CD4-positive, alpha-beta T cell (primary cell): ENCODE data around the gene CALN1. TPM values are rescaled to one million over a fixed set of nuclear protein-coding genes. Genes with fewer than 3 reads are reported as not detected.

Source experiments
- ATAC-seq: fragments of 200-7000 bp; cut with Tn5 transposase; one replicate; pipeline ENCODE4 v1.10.0; 2022; ENCODE audit warnings: mild to moderate bottlenecking; ENCODE audit not compliant: poor library complexity
- CTCF ChIA-PET: fragments of 350-600 bp; sonication (Branson Sonifier 250); formaldehyde crosslinking; loops from one replicate; lab custom pipeline; 2021; ENCODE audit warnings: antibody characterized with exemption, inconsistent platforms; lab: Charles Lee
- POLR2A ChIA-PET: fragments of 350-600 bp; sonication (Branson Sonifier 250); formaldehyde crosslinking; loops from one replicate; lab custom pipeline; 2021; ENCODE audit warnings: antibody characterized with exemption, inconsistent platforms; lab: Charles Lee
- DNase-seq, 14 experiments: peaks; one replicate each; pipeline ENCODE4 v3.0.0-alpha.2; 2013 to 2020; ENCODE audit warnings: mixed read lengths in 2 of 14
- H3K27ac ChIP-seq, 2 donors: one replicate each; pipeline versions ENCODE4 v1.5.1 to v1.7.0; 2013; ENCODE audit warnings: low read length in 2 of 2, low read depth in 1 of 2, mild to moderate bottlenecking in 1 of 2
- H3K27me3 ChIP-seq, 2 experiments: 1 replicate in 1 of 2; 2 replicates in 1 of 2; pipeline versions ENCODE4 v1.6.1 to v1.7.0; 2013; ENCODE audit warnings: low read length in 2 of 2, control low read depth in 1 of 2, mild to moderate bottlenecking in 1 of 2, moderate library complexity in 1 of 2; ENCODE audit not compliant: insufficient read depth in 2 of 2, control insufficient read depth in 1 of 2
- H3K36me3 ChIP-seq: one replicate; pipeline ENCODE4 v1.6.1; 2013; ENCODE audit warnings: low read length, control low read depth; ENCODE audit not compliant: insufficient read depth
- H3K4me1 ChIP-seq: one replicate; pipeline ENCODE4 v1.6.1; 2013; ENCODE audit warnings: low read length, control low read depth; ENCODE audit not compliant: insufficient read depth
- H3K4me3 ChIP-seq: one replicate; pipeline ENCODE4 v1.5.1; 2013; ENCODE audit warnings: mild to moderate bottlenecking, low read length, moderate library complexity
- H3K9me3 ChIP-seq, 2 experiments: 1 replicate in 1 of 2; 2 replicates in 1 of 2; pipeline versions ENCODE4 v1.6.1 to v1.7.0; 2013; ENCODE audit warnings: low read length in 2 of 2, mild to moderate bottlenecking in 2 of 2, control low read depth in 1 of 2, moderate library complexity in 1 of 2; ENCODE audit not compliant: control insufficient read depth in 1 of 2, insufficient read depth in 1 of 2
- H3K27ac Mint-ChIP-seq: one replicate; pipeline ENCODE4 v1.8.0; 2020; ENCODE audit warnings: mixed read lengths
- H3K27me3 Mint-ChIP-seq: one replicate; pipeline ENCODE4 v1.8.0; 2021; ENCODE audit warnings: mixed read lengths
- H3K36me3 Mint-ChIP-seq: one replicate; pipeline ENCODE4 v1.8.0; 2021; ENCODE audit warnings: low read depth, mixed read lengths
- H3K4me1 Mint-ChIP-seq: one replicate; pipeline ENCODE4 v1.8.0; 2021; ENCODE audit warnings: low read depth, mixed read lengths
- H3K4me3 Mint-ChIP-seq: one replicate; pipeline ENCODE4 v1.8.0; 2020; ENCODE audit warnings: mild to moderate bottlenecking, mixed read lengths
- H3K9me3 Mint-ChIP-seq: one replicate; pipeline ENCODE4 v1.8.0; 2020; ENCODE audit warnings: mixed read lengths
- CTCF ChIP-seq: fragments of 200-600 bp; IDR thresholded peaks from one replicate; pipeline ENCODE4 v1.8.0; 2022; ENCODE audit warnings: antibody characterized with exemption, mild to moderate bottlenecking
- intact Hi-C, 2 experiments: fragments of 100-400 bp; cut with DNase I in 1 of 2; cut with micrococcal nuclease in 1 of 2; formaldehyde crosslinking; loops; one replicate each; pipeline versions ENCODE4 v1.15.1 to v1.9.0; 2023 to 2025; cut with DNase I, micrococcal nuclease
- total RNA-seq, 174 experiments: library from RNA in 2 of 174; stranded (reverse) in 2 of 174; gene quantifications; one replicate each; pipeline ENCODE4 v1.2.3 and lab custom pipeline; 2021 to 2026

CALN1 gene
- total RNA-seq, 2 experiments from 2014 or later: 0.06 TPM; not detected in 1

GRCh38 chr7:71808115-71808514 lies 604.0 kb downstream of the CALN1 start:
- Histone ChIP-seq H3K4me3 (no peak overlapping the region), H3K27me3 (no peaks in the 10 kb centered on the region), H3K27ac (no peak overlapping the region), H3K36me3 (no peaks in the 10 kb centered on the region), H3K9me3 (peaks cover 16 to 36% of the 10 kb centered on the region in 2 experiments), H3K4me1 (no peaks in the 10 kb centered on the region)
- TF ChIP-seq CTCF: no peak
- DNase-seq (no peak), ATAC-seq (no peak)
- H3K36me3 Mint-ChIP-seq: no peaks in the 10 kb centered on the region
- CTCF ChIA-PET: no interaction called here
- POLR2A ChIA-PET: no interaction called here
- H3K9me3 Mint-ChIP-seq: peaks cover 17% of the 10 kb centered on the region
- H3K27ac Mint-ChIP-seq: no peak overlapping the region
- intact Hi-C loops: no loop called here
- no peaks in the 10 kb centered on the region for H3K27me3 Mint-ChIP-seq
- H3K4me1 Mint-ChIP-seq: no peaks in the 10 kb centered on the region
- no peak overlapping the region for H3K4me3 Mint-ChIP-seq

- DNase-seq: no peak
- no peaks in the 10 kb centered on the region for H3K36me3 ChIP-seq
- H3K27ac ChIP-seq: no peak overlapping the region
- TF ChIP-seq CTCF: no peak
- H3K9me3 ChIP-seq: peaks cover 16 to 26% of the 10 kb centered on the region in 2 experiments
- Mint-ChIP-seq H3K9me3 (peaks cover 22% of the 10 kb centered on the region), H3K4me3 (no peak overlapping the region), H3K27me3 (no peaks in the 10 kb centered on the region), H3K27ac (no peak overlapping the region), H3K4me1 (no peaks in the 10 kb centered on the region), H3K36me3 (no peaks in the 10 kb centered on the region)
- no peaks in the 10 kb centered on the region for H3K27me3 ChIP-seq
- no peak for ATAC-seq
- no peak overlapping the region for H3K4me3 ChIP-seq
- no peaks in the 10 kb centered on the region for H3K4me1 ChIP-seq
- intact Hi-C loops: no loop called here
- CTCF ChIA-PET: no interaction called here
- POLR2A ChIA-PET: no interaction called here
Measured at GRCh38 chr7:71804256-71804655, 607.9 kb downstream of the CALN1 start.

GRCh38 chr7:71801976-71802375 lies 610.2 kb downstream of the CALN1 start:
- peaks cover 15 to 22% of the 10 kb centered on the region in 2 experiments for H3K9me3 ChIP-seq
- Mint-ChIP-seq H3K4me3 (no peak overlapping the region), H3K9me3 (peaks cover 17% of the 10 kb centered on the region), H3K27ac (no peak overlapping the region), H3K27me3 (no peaks in the 10 kb centered on the region), H3K36me3 (no peaks in the 10 kb centered on the region), H3K4me1 (no peaks in the 10 kb centered on the region)
- no peaks in the 10 kb centered on the region for H3K36me3 ChIP-seq
- DNase-seq (no peak), ATAC-seq (no peak)
- no peaks in the 10 kb centered on the region for H3K27me3 ChIP-seq
- CTCF ChIA-PET: no interaction called here
- no peaks in the 10 kb centered on the region for H3K4me1 ChIP-seq
- intact Hi-C loops: no loop called here
- H3K27ac ChIP-seq: no peak overlapping the region
- TF ChIP-seq CTCF: no peak
- POLR2A ChIA-PET: no interaction called here
- H3K4me3 ChIP-seq: no peak overlapping the region
